Activated T-helper 2 cell treated with anti-CD3 and anti-CD28 coated beads, Interferon-gamma antibody, Interleukin-2, Interleukin-4, amounts not matched to agents 10 μg/mL and 5 μg/mL and 100 μg/mL, durations not matched to agents 14 hours and 24 hours and 36 hours (primary cell): Measurements from ENCODE around the gene RTN4RL1. TPM values are rescaled to one million over a fixed set of nuclear protein-coding genes. Genes with fewer than 3 reads are reported as not detected.
"Not testable (repeated sequence)": the region's sequence is repeated elsewhere in the genome, so short reads cannot be mapped to it uniquely, and the experiment has no call there.

Experiments
- DNase-seq: peaks from one replicate; pipeline ENCODE4 v3.0.0; 2021; ENCODE audit warnings: low spot score
- H3K27ac Mint-ChIP-seq: one replicate; pipeline ENCODE4 v1.8.0; 2021; ENCODE audit warnings: mixed read lengths
- H3K27me3 Mint-ChIP-seq: one replicate; pipeline ENCODE4 v1.8.0; 2021; ENCODE audit warnings: low read depth, mixed read lengths
- H3K36me3 Mint-ChIP-seq: one replicate; pipeline ENCODE4 v1.8.0; 2021; ENCODE audit warnings: low read depth, mixed read lengths
- H3K4me1 Mint-ChIP-seq: one replicate; pipeline ENCODE4 v1.8.0; 2021; ENCODE audit warnings: low read depth, mixed read lengths
- H3K4me3 Mint-ChIP-seq: one replicate; pipeline ENCODE4 v1.8.0; 2021; ENCODE audit warnings: low read depth, mild to moderate bottlenecking, moderate library complexity, mixed read lengths
- H3K9me3 Mint-ChIP-seq: one replicate; pipeline ENCODE4 v1.8.0; 2021; ENCODE audit warnings: mixed read lengths
- intact Hi-C: fragments of 100-400 bp; cut with micrococcal nuclease; formaldehyde crosslinking; loops from one replicate; pipeline ENCODE4 v1.15.1; 2023
- total RNA-seq: library from RNA; stranded (reverse); gene quantifications from 2 replicates; pipeline ENCODE4 v1.2.3, GENCODE V29; 2022

Gene RTN4RL1
- total RNA-seq, 1 donor from 2014 or later: 0.25 TPM

DNA sequence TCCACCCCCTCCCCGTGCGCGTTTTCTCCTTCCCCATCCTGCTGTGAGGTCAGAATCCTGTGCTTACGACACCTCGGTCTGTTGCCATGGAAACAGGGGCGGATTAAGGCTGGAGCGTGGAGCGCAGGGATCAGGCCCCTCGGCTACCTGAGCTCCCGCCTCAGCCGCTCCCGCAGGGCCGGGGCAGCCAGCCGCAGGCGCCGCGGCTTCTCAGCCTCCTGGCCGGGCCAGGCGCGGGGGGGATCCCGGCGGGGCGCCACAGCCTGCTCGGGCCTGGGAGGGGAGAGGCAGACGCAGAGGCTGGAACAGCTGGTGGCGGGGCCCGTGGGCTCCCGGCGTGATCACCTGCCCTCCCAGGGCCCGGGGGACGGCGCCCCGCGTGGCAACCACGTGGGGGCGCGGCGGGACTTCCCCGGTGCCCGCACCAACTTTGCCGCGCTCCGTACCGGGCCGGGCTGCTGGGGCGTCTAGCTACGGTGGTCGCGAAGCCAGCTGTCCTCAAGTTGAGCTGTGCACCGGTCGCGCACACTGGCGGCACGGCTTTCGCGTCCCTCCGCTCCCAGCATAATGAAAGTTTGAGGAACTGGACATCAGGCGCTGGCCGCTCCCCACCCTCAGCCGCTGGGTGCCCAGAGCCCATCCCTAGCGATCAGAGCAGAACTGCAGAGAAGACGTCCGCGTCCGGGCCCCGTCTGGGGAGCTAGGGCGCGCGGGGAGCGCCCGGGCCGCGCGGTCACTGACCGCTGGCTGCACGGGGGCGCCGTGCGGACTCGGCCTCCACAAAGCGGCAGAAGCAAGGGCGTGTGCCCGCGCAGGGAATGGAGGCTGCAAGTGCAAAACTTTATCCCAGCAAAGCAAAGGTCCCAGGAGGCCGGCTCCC lies 1.2 kb downstream of the RTN4RL1 start:
- H3K9me3 Mint-ChIP-seq: no peaks in the 10 kb centered on the region
- H3K36me3 Mint-ChIP-seq: no peaks in the 10 kb centered on the region
- H3K27me3 Mint-ChIP-seq: peaks cover 67% of the 10 kb centered on the region
- peak overlapping the region; percentile 72 for H3K4me3 Mint-ChIP-seq
- peaks cover 5% of the 10 kb centered on the region for H3K4me1 Mint-ChIP-seq
- H3K27ac Mint-ChIP-seq: no peak overlapping the region
- intact Hi-C loops: no loop called here
- DNase-seq: no peak

DNA sequence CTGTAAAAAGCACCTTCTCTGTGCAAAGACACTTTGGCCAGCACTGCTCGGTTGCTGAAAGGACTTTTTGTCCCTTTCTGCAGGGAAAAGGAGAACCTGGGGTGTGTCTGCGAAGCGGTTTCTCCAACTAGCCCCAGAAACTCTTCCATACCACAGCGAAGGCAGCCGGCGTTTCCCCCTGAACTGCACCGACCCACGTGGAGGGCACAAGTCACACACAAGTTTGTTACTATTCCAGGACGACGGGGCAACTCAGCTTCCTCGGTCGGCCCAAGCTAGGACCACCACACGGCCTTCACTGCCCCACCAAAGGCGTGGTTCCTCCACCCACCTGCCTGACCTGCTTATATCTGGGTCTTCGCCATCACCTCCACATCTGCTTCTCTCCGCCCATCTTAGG lies 1.9 kb downstream of the RTN4RL1 start:
- Mint-ChIP-seq H3K4me3 (peak overlapping the region; percentile 21), H3K27ac (no peak overlapping the region), H3K36me3 (no peaks in the 10 kb centered on the region), H3K9me3 (no peaks in the 10 kb centered on the region), H3K4me1 (peaks cover 5% of the 10 kb centered on the region), H3K27me3 (peaks cover 65% of the 10 kb centered on the region)
- DNase-seq: no peak
- intact Hi-C loops: no loop called here

DNA sequence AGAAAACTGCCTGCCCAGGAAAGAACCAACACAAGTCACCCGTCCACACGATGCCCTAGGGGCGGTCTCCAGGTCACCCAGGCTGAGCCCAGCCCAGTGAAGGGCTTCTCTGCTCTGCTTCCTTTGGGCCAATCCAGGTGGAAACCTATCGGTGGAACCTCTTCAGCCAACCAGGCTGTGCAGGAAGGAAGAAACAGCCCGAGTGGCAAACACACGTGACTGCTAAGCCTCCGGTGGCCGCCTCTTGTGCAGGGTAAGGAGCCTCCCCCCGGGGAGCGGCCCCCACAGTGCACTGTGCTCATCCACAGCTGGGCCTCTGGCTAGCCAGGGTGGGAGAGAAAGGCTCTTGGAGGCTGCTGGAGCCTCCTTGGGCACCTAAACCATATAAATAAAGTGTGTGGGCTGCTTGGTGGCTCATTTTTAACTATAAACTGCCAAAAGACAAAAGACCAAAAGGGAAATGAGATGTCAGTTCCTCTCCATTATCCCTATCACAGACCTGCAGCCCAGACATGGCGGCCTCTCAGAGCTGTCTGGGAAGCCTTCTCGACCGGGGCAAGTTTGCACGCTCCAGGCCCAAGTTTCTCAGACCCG lies 2.4 kb downstream of the RTN4RL1 start:
- no peaks in the 10 kb centered on the region for H3K36me3 Mint-ChIP-seq
- no peaks in the 10 kb centered on the region for H3K9me3 Mint-ChIP-seq
- intact Hi-C loops: no loop called here
- H3K27ac Mint-ChIP-seq: no peak overlapping the region
- H3K4me1 Mint-ChIP-seq: peaks cover 5% of the 10 kb centered on the region
- DNase-seq: no peak
- peak overlapping the region; percentile 21 for H3K4me3 Mint-ChIP-seq
- H3K27me3 Mint-ChIP-seq: peaks cover 65% of the 10 kb centered on the region

DNA sequence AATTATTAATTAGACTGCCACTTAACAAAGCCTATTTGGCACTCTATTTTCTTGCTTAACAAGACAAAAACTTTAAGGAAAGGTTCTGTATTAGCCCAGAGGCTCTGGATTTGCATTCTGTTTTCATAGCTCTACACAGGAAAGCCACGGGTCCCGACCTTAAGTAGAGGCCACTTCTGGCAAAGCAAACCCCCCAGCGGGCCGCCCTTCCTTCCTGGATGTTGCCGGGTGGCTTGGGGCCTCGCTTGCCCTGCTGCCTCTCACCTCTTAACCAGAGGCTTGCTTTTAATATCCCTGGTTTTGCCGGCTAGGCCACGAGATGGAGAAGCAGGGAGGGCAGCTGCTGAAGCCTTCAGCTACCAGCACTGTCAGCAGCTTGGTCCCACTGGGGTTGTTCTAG lies 4.4 kb downstream of the RTN4RL1 start:
- H3K27ac Mint-ChIP-seq: no peak overlapping the region
- no peaks in the 10 kb centered on the region for H3K4me1 Mint-ChIP-seq
- H3K4me3 Mint-ChIP-seq: no peak overlapping the region
- H3K9me3 Mint-ChIP-seq: no peaks in the 10 kb centered on the region
- no peak for DNase-seq
- peaks cover 52% of the 10 kb centered on the region for H3K27me3 Mint-ChIP-seq
- H3K36me3 Mint-ChIP-seq: no peaks in the 10 kb centered on the region
- intact Hi-C loops: no loop called here

DNA sequence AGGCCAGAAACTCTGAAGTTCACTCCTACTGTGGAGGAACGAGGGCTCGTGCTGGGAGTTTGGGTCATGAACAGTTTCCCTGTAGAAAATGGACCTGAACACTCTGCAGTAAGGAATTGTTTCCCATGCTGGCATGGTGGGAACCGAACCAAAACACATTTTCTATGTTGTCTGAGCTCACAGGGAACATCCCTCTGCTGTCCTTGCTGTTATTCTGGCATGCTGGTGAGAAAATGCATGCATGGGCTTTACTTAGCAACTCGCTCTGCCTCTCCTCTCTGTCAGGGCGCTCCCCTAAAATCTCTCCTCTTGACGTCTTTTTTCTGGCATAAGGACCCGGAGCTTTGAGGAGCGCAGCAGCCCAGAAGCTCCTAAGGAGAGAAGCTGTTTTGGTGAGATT lies 5.4 kb downstream of the RTN4RL1 start:
- no peak for DNase-seq
- Mint-ChIP-seq H3K27ac (no peak overlapping the region), H3K4me3 (no peak overlapping the region), H3K27me3 (peaks cover 48% of the 10 kb centered on the region), H3K4me1 (no peaks in the 10 kb centered on the region), H3K9me3 (no peaks in the 10 kb centered on the region), H3K36me3 (no peaks in the 10 kb centered on the region)
- intact Hi-C loops: no loop called here

DNA sequence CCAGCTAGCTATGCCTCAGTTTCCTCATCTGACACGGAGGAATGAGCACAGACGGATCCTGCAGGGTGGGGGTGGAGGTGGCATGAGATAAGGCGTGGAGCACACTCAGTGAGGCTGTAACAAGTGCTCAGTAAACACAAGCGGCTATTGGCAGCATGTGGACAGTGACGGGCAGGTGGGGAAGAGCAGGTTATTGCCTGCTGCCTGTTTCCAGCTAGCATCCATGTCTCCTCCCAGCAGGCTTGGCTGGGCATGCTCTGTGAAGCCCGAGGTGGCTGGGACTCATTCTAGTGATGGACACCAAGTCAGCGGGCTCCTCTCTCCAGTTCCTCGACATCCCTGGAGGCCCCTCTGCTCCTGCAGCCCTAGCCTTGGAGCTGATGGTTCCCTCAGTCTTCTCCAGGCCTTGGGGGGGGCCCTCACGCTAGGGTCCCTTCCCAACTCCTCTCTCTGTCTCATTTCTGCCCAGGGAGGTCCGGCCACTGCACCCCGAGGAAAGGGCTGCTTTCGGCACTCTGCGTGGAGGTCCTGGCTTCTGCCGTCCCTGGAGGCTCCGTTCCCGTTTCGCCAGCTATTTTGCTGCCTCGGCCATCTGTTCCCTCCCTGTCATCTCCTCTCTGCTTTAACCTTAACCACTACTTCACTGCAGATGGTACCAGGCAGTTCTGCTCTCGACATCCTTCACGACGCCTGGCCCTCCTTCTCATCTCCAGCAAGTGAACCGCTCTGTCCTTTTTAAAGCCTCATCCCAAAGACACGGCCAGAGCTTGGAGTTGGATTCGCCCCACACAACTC lies 6.2 kb downstream of the RTN4RL1 start:
- no peaks in the 10 kb centered on the region for H3K9me3 Mint-ChIP-seq
- no peak for DNase-seq
- peaks cover 46% of the 10 kb centered on the region for H3K27me3 Mint-ChIP-seq
- H3K4me3 Mint-ChIP-seq: no peak overlapping the region
- intact Hi-C loops: no loop called here
- H3K27ac Mint-ChIP-seq: no peak overlapping the region
- no peaks in the 10 kb centered on the region for H3K36me3 Mint-ChIP-seq
- H3K4me1 Mint-ChIP-seq: no peaks in the 10 kb centered on the region

DNA sequence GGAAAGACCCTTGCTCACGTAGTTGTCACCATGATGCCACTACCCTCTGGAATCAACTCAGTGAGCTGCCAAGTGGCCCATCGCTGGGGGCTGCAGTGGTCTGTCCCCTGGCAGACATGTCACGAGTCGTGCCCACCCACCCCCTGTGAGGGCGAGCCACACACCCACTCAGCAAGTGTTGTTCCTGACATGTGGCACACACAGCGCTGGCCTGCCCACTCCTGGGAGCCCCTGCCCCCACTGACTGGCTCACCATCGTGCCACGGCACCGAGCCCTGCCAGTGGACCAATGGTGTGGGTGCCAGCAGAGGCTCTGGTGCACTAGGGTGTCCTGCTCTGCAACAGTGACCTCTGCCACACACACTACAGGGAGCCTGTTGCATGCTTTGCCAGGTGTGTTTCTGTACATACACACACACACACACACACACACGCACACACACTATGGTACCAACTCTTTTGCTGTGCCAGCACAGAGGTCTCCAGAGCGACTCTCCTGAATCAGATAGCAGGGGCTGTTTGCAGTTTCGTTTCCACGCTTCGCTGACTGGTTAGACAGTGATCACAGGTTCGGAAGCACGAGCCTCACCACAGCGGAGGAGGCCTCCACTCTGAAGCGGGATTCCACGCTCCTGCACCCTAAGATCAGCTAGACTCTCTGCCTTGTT lies 7.7 kb downstream of the RTN4RL1 start:
- H3K27me3 Mint-ChIP-seq: peaks cover 37% of the 10 kb centered on the region
- no peaks in the 10 kb centered on the region for H3K4me1 Mint-ChIP-seq

DNA sequence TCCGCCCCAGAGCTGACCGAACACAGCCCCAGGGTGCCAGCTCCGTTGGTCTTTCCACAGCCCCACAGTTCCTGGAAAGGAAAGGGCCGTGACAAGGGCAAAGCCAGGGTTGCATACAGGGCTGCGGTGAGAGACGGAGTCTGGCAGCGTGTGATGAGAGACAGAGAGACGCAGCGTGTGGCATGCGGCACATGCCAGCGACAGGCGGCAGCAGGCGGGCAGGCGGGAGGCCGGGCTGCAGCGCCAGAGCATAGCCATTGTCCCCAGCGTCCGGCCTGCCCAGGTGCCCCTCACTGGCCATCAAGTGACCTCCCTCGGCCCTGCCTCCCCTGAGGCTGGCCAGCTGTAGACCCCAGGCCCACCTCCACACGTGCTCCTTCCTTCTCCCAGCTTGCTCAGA lies 8.6 kb downstream of the RTN4RL1 start:
- no peak overlapping the region for H3K27ac Mint-ChIP-seq
- H3K9me3 Mint-ChIP-seq: no peaks in the 10 kb centered on the region
- peaks cover 36% of the 10 kb centered on the region for H3K27me3 Mint-ChIP-seq
- no peaks in the 10 kb centered on the region for H3K36me3 Mint-ChIP-seq
- intact Hi-C loops: no loop called here
- no peak for DNase-seq
- H3K4me3 Mint-ChIP-seq: no peak overlapping the region
- no peaks in the 10 kb centered on the region for H3K4me1 Mint-ChIP-seq

More for the DNA sequence above, 7.7 kb downstream of the RTN4RL1 start:
- intact Hi-C loops: no loop called here
- DNase-seq: no peak
- H3K36me3 Mint-ChIP-seq: no peaks in the 10 kb centered on the region
- no peak overlapping the region for H3K4me3 Mint-ChIP-seq
- H3K9me3 Mint-ChIP-seq: no peaks in the 10 kb centered on the region
- no peak overlapping the region for H3K27ac Mint-ChIP-seq

DNA sequence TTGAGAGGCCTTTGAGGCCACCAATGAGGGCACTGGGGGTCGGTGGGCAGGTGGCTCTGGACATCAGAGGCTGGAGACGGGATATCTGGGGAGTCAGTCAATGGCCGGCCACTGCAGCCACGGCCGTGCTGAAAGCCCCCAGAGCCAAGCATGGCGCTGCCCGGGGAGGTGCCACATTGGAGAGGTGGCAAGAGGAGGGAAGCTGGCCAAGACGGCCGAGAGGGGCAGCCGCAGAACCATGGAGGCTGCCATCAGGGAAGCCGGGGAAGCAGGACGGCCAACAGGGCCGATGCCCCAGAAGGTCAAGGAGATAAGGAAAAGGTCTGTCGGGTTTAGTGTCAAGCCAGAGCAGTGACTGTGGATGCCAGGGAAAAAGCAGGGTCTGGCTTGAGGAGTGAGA lies 9.8 kb downstream of the RTN4RL1 start:
- H3K9me3 Mint-ChIP-seq: no peaks in the 10 kb centered on the region
- H3K4me1 Mint-ChIP-seq: no peaks in the 10 kb centered on the region
- H3K36me3 Mint-ChIP-seq: no peaks in the 10 kb centered on the region
- H3K27me3 Mint-ChIP-seq: peaks cover 26% of the 10 kb centered on the region
- H3K27ac Mint-ChIP-seq: no peak overlapping the region
- intact Hi-C loops: no loop called here
- no peak for DNase-seq
- no peak overlapping the region for H3K4me3 Mint-ChIP-seq

DNA sequence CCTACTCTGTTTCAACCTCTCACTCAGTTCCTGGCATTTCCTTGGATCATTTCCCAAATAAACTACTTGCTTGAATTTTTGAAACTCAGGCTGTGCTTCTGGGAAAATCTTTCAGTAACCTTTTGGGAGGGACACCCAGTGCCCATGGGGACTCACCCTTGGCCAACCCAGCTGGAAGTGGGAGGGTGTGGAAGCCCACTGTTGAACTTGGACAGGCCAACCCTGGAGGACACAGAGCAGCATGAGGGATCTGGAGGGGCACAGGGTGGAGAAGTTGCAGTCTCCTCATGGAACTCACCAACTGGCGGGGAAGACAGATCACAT lies 11.2 kb downstream of the RTN4RL1 start:
- Mint-ChIP-seq H3K4me1 (no peaks in the 10 kb centered on the region), H3K27ac (no peak overlapping the region), H3K36me3 (no peaks in the 10 kb centered on the region), H3K9me3 (no peaks in the 10 kb centered on the region), H3K27me3 (peaks cover 15% of the 10 kb centered on the region), H3K4me3 (no peak overlapping the region)
- DNase-seq: no peak
- intact Hi-C loops: no loop called here

DNA sequence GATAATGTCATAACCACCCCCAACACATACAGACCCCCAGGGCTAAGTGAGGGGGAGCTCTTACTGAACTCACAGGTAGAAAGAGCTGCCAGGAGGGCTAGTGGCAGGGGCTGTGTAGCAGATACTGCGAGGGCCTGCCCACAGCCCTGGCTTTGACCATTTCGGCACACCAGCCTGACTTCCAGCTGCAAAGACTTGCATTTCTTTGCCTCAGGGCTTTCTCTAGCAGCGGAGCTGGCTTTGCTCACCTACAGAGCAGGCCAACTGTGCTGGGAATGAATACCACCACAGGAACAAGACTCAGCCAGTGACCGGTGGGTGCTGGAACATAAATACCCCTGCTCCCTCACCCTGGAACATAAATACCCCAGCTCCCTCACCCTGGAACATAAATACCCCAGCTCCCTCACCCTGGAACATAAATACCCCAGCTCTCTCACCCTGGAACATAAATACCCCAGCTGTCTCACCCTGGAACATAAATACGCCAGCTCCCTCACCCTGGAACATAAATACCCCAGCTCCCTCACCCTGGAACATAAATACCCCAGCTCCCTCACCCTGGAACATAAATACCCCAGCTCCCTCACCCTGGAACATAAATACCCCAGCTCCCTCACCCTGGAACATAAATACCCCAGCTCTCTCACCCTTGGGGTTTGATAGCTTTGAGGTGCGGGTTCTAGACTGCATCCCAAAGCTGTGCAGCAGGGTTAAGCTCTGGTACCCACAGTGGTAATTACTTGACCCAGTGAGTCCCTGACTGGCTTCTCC lies 11.7 kb downstream of the RTN4RL1 start:
- intact Hi-C loops, H3K4me3 Mint-ChIP-seq, H3K27ac Mint-ChIP-seq, H3K4me1 Mint-ChIP-seq, H3K9me3 Mint-ChIP-seq, DNase-seq, H3K36me3 Mint-ChIP-seq: not testable (repeated sequence)
- H3K27me3 Mint-ChIP-seq: peaks cover 12% of the 10 kb centered on the region

DNA sequence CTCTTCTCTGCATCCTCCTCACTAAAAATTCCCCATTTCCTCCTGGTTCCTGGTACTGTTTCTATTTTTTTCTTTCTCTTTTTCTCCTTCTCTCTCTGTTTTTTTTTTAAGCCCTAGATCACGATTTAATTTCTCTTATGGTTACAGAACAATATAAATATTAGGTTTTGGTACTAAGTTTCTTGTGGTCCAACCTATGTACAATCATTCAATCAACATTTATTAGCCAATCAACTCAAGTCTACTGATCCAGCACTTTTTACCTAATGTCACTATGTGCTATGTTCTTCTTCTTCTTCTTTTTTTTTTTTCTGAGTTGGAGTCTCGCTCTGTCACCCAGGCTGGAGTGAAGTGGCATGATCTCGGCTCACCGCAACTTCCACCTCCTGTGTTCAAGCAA lies 12.6 kb downstream of the RTN4RL1 start:
- Mint-ChIP-seq H3K27ac (no peak overlapping the region), H3K27me3 (peaks cover 3% of the 10 kb centered on the region), H3K9me3 (no peaks in the 10 kb centered on the region), H3K36me3 (no peaks in the 10 kb centered on the region), H3K4me1 (no peaks in the 10 kb centered on the region), H3K4me3 (no peak overlapping the region)
- intact Hi-C loops: no loop called here
- DNase-seq: no peak
